GM18526 (cell line): Measurements from ENCODE around the gene HES2.

ENCODE experiments used
- POLR2A ChIP-seq: IDR thresholded peaks from 3 replicates; pipeline ENCODE4 v1.6.1; 2011; ENCODE audit not compliant: insufficient read length; ENCODE audit errors: extremely low read depth

Gene HES2, protein sequence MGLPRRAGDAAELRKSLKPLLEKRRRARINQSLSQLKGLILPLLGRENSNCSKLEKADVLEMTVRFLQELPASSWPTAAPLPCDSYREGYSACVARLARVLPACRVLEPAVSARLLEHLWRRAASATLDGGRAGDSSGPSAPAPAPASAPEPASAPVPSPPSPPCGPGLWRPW

DNA sequence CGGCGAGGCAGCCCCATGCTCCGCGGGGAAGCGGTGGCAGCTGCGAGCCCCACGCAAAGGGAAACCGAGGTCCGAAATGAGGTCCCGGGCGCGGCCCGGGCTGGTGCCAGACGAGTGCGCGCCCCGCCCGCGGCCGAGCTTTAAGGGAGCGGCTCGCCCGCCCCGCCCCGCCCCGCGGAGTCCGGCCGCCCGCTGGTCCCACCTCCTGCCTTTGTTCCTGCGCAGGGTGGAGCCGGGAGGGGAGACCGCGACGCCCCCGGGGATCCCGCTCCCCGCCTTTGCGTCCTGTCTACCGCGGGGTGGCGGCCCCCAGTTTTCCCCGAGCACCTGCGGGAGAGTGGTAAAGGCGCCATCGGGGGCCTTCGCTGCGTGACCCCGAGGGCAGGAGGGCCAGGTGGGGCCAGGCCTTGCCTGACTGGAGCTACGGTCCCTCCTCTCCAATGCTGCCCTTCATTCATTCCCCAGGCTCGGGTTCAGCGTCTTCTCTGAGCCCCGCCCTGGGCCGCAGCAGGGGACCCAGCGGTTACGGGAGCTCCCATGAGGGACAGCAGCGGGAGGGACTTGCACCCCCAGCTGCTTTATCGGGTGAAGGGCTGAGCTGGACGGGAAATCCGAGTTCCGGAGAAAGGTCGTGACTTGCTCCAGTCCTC, at the start of gene HES2:
TSS of gene HES2 (minus strand) at position 116 of the 650 bp plus-strand sequence. CDS start at position 17, 99 bp downstream.
- TF ChIP-seq POLR2A, result no peak

DNA sequence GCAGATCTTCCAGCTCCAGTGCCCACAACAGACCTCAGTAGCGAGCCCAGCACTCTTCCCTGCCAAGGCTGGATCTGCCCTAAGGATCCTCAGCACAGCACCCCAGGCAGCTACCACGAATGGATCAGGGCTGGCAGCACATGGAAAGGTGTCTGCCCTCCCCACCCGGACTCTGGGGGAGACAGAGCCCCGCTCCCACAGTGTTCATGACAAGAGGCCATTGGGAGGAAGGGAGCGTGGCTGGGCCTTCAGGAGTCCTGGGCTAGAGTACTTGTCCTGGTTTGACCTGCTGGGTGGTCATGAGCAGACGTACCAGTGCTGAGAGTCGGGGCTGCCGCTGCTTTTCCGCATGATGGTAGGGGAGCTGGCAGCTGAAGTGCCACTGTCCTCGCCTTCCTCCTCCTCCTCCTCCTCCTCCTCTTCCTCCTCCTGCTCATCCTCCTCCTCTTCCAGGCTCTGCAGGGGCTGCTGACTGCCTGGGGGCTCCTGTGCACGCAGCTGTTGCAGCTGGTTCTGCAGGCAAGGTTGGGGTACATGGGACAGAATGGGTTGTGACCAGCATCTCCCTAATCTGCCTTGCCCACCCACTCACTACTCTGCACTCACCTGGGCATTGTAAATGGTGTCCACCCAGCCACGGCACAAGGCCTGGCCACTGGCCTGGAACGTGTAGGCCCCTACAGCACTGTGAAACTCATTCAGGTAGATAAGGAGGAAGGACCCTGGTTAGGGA, 49.2 kb upstream of the HES2 start:
- TF ChIP-seq POLR2A, result no peak

DNA sequence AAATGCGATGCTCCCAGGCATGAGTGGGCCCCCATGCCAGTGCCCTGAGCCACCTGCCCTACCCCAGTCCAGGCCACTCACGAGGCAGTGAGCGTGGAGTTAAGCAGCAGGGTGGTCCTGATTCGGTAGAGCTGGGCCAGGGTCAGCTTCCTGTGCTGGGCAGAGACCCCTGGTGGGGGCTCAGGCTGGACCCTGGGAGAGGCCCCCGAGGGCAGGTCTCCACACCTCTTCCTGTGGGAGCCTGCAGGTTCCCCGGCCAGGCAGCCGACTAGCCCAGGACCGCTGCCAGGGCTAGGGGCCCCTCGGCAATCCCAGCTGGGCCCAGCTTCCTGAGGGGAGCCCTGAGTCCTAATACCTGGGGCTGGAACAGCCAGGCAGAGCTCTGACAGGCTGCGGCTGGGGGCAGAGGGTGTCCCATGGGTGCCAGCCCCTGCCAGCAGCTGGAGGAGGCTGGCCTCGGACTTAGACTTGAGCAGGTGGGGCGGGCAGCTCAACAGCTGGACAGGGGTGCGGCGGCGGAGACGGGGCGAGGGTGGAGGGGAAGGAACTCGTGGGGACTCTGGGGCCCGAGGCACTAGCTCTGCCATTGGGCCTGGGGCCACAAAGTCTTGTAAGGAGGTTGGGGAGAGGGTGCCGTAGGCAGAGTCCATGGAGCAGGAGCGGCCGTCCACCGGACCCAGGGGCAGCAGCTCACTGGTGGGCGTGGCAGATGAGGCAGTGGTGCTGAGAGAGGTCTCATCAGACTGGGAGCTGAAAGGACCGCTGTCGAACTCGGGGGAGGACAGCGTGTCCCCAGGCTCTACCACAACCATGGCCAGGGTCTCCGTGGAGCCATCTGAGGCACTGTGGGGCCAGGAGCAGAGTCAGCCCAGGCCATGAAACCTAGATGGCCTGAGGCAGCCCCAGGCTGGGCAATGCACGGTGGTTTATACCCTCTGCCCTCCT, 48.3 kb upstream of the HES2 start:
- no peak for TF ChIP-seq POLR2A

DNA sequence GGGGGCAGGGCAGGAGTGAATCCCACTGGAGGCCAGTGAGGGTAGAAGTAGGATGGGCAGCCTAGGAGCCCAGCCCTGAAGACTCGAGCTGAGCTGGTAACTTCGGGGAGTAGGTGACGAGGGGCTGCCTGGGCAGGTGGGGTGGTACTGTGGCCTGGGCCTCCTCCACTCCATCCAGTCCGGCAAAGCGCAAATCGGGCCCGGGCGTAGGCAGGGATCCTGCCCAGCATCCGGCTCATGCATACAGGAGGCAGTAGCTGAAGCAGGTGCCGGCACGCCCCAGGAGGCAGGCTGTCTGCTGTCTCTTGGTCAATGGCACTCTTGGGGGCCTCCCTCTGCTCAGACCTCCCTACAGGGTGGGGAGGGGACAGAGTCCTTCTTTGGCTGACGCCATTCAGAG, 47.5 kb upstream of the HES2 start:
- no peak for TF ChIP-seq POLR2A

DNA sequence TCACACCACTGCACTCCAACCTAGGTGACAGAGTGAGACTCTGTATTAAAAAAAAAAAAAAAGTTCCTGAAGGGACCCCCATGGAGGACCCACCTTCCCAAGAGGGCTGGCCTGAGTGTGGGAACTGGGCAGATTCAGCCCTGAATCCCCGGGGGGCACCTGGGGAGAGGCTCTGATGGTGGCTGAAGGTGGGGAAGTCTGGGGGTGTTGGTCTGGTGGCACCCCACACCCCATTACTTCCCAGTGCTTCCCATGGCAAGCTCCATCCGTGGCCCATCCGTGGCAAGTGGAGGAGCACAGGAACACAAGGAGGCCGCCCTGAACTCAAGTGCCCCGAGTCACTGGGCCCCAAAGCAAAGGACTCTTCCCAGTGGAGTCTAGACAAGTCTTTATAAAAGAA, 47.0 kb upstream of the HES2 start:
- no peak for TF ChIP-seq POLR2A

DNA sequence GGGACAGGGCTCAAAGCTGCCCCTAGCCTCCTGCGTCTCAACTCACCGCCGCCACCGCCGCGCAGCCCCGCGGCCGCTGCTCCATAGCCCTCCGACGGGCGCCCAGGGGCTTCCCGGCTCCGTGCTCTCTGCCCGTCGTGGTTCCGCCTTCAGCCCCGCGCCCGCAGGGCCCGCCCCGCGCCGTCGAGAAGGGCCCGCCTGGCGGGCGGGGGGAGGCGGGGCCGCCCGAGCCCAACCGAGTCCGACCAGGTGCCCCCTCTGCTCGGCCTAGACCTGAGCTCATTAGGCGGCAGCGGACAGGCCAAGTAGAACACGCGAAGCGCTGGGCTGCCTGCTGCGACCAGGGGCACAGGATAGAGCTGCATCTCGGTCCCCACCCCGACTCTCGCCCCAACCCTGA, 46.3 kb upstream of the HES2 start, which contains the start of gene TNFRSF25:
TSS of gene TNFRSF25 (minus strand) at position 151 of the 400 bp plus-strand sequence. CDS start at position 85, 66 bp downstream.
- TF ChIP-seq POLR2A, result no peak

DNA sequence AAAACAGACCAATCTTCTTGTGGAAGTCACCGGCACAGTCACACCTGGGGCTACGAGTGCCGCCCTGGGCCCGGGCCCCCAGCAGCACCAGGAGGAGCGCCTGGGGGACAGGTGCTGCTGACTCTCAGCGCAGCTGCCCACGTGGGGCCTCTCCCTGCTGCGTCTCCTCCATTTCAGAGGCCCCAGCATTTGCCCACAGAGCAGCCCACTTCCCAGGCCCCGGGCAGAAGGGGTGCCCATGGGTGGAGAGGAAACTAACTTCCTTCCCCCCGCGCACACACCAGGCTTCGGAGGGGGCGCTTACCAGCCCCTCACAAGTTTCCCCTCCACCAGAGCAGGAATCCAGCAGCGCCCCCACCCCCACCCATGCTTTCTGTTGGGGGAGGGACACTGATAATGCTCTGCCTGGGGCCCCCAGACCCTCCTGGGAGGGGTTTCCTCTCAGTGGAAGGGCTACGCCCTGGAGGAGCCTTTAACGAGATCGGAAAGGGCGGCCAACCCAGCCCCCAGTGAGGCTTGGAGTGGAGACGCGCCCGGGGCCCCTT, 45.8 kb upstream of the HES2 start:
- TF ChIP-seq POLR2A, result no peak

DNA sequence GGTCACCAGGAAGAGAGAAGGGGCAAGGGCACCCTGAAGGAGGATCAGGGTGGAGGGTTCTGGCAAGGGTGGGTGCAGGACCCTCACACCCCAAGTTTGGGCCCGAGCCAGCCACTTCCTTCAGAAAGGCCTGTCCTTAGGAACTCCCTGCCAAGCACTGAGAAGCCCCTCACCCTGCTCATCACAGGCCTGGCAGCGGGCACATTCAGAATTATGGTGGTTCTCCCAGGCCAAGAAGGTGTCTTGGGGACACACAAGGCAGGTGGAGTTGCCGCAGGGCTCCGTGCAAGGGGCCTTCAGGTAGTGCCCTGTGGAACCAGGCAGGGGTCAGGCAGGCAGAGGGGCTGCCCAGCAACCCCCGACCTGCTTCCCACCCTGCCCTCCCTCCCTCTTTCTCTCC, 45.2 kb upstream of the HES2 start:
- no peak for TF ChIP-seq POLR2A

DNA sequence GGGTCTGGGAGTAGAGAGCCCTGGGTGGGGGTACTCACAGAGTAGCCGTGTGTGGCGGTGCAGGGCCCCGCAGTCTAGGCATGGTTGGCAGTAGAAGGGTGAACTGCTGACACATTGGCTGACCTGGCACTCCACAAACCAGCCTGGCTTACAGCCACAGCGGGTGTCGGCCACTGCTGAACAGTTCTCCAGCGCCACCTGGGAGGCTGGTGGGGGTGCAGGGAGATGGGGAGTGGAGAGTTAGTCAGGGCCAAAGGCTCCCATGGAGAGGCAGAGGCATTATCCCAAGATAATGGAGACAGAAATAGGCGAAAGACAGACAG, 44.8 kb upstream of the HES2 start:
- TF ChIP-seq POLR2A, result no peak

DNA sequence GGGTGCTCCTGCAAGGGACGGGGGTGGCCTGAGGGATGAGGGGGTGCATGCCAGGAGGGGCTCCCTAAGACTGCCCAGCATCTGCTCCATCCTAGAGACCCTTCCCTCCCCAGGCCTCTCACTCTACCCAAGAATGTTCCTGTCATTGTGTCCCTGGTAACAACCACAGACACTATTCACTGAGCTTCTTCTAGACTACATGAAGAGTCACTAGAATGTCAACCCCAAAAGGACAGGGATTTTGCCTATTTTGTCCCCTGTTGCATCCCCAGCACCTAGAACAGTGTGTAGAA, 43.3 kb upstream of the HES2 start:
- no peak for TF ChIP-seq POLR2A

DNA sequence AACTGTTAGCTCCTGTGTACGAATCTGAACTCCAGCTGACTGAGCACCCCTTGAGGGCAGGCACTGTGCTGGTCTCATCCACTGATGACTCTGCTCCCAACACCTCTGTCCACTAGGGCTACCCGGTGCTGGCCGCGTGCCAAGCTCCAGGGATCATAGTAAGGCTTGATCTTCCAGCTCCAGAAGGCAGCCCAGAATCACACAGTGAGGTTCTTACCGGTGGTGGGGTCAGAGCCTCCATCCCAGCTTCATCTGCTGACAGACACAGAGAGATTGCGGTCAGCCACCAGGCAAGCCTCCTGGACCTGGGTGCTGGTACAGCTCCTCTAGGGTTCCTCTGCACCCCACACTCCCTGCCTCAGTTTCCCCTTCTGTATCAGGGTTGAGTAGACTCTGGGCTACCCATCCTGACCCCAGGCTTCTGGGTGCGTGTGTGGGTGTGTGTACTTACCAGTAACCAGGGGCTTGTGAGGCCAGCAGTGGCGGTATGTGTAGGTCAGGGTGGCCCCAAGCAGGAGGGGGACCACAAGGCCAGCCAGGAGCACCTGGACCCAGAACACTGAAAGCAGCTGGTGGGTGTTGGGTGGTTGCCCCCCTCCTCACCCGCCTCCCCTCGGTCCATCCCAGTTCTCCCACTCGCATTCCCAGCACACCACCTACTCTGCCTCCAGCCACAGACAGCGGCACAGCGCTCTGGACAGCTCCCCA, 42.8 kb upstream of the HES2 start:
- no peak for TF ChIP-seq POLR2A

DNA sequence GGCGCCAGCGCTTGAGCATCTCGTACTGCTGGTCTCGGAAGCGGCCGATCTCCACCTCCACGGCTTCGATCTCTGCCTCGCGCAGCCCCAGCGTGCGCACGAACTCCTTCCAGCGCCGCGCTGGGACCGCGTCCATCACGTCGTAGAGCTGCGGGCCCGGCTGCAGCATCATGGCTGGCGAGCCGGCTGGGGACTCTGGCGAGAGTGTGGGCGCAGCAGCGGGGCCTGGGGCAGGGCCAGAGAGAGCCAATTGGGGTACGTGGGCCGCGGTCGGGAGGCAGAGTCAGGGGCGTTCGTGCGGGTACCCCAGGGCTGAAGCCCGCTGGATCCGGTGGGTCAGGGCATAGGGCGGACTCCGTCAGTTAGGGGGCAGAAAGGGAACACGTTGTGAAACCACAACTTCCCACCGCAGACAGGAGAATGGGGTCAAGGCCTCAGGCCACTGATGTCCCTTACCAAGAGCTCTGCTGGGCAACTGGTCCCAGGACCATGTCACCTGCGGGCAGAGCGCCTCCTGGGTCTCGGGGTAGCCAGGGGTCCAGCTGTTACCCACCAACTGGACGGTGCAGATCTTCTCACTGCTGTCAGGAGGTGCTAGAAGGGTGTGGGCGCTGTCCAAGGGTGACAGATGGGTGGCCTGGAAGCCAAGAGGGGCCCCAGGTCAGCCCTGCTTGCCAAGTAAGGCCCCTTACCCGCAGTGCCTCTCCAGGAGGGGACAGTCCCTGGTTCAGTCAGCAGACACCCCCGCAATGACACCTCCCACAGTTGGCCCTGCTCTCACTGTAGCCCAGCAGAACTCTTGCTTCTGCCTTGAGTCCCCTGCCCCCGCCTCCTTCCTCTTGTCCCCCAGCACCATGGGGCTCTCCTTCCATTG, 42.1 kb upstream of the HES2 start:
- TF ChIP-seq POLR2A, result no peak

DNA sequence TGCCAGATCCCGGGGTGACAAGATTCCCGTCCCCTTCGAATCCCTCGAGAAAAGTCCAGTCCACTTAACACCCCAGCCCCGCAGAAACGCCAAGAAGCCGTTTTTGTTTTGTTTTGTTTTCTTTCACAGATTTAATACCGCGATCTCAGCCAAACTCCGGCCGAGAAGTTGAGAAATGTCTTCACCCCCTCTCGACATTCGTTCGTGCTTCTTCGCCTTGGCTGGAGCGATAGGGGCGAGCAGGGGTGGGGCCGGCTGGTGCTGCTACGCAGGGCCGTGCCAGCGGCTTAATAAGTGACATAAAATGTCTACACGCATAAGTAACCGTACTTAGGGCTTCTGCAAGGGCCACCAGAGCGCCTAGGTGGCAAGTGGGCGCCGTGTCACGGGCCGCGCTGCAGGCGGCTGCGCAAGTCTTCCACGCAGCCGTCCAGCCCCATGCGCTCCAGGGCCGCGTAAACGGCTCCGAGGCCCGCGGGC, 41.4 kb upstream of the HES2 start:
- TF ChIP-seq POLR2A, result no peak
